Measurements from ENCODE around the gene GPRC5B.

The GPRC5B gene

DNA sequence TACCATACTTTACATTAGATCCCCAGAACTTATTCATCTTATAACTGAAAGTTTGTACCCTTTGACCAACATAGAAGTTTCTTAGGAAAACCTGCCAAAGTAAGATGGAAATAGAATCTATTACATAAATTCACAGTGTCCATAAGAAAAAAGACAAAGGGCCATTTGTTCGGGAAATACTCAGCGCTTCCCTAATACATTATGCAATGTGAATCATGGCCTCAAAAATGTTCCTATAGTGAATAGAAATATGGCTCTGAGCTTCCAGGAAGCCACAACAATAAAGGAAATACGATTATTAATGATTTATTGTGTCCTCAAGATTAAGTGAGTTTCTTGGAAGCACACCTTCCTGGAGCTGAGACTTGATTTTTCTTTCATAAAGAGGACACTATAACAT is 51.5 kb downstream of the GPRC5B start:
- H3K9me3 ChIP-seq (ENCODE audit: low read depth, low read length): no peaks in the 10 kb centered on the region
- H3K27ac ChIP-seq: no peak overlapping the region
- DNase-seq (ENCODE audit: low read depth, low spot score): no peak
- H3K4me3 ChIP-seq: no peak overlapping the region
- TF ChIP-seq FOXP2 (optimal IDR thresholded peaks at IDR 0.05; ENCODE audit: control extremely low read depth, extremely low read length, insufficient read depth) (no peak), EZH2 (IDR thresholded peaks at IDR 0.05) (no peak)
- H3K9ac ChIP-seq (ENCODE audit: insufficient read length): no peak overlapping the region
- no peaks in the 10 kb centered on the region for H3K36me3 ChIP-seq (ENCODE audit: insufficient read depth, low read length)

DNA sequence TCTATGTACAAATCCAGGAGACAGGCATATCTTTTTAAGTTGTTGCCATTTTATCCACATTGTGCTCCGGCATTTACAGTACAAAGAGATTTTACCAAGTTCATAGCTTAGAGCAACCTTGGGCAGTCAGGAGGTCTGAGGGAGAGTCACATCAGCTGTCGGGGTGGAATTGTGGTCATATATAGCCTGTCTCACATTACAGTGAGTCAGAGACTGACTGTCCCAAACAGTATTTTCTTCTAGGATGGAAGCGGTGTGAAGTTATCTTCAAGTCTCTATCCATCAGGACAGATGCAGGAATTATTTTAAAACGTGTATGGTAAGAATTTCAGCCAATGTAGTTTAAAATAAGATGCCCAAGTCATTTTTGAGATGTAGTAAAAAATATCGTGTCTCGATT is 53.0 kb downstream of the GPRC5B start:
- Histone ChIP-seq H3K4me3 (no peak overlapping the region), H3K9ac (ENCODE audit: insufficient read length) (no peak overlapping the region), H3K36me3 (ENCODE audit: insufficient read depth, low read length) (no peaks in the 10 kb centered on the region), H3K9me3 (ENCODE audit: low read depth, low read length) (no peaks in the 10 kb centered on the region), H3K27ac (no peak overlapping the region)
- no peak for DNase-seq (ENCODE audit: low read depth, low spot score)
- TF ChIP-seq EZH2 (IDR thresholded peaks at IDR 0.05) (no peak), POLR2AphosphoS5 (IDR thresholded peaks at IDR 0.05; ENCODE audit: borderline replicate concordance, low read depth, low read length) (no peak), FOXP2 (optimal IDR thresholded peaks at IDR 0.05; ENCODE audit: control extremely low read depth, extremely low read length, insufficient read depth) (no peak)

DNA sequence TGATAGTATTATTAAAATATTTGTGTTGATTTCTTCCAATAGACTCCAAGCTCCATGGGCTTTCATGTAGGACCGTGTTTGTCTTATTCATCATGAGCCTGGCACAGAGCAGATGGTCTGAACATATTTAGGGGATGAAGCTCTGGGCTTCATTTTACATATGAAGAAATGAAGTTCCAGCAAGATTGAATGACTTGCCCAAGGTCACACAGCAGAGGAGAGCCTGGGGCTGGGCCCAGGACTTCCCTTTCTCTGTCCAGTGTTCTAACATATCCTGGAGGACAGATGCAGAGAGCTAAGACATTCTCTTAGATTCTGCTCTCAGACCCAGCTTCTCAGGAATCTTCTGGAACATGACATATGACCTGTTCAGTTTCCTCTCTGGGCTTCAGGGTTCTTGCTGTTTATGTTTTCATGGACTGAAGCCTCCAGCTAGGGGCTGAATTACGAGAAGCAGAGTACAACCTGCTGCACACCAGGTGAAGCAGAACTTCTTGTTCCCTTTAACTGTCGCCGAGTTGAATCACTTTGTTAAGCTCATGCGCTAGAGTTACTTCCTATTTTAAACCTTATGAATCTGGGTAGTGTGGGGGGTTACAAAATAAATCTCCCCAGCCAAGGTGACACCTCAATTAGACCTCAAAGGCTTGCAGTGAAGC is 53.6 kb downstream of the GPRC5B start:
- TF ChIP-seq EZH2 (IDR thresholded peaks at IDR 0.05) (no peak), POLR2AphosphoS5 (IDR thresholded peaks at IDR 0.05; ENCODE audit: borderline replicate concordance, low read depth, low read length) (no peak), FOXP2 (optimal IDR thresholded peaks at IDR 0.05; ENCODE audit: control extremely low read depth, extremely low read length, insufficient read depth) (no peak)
- Histone ChIP-seq H3K4me3 (no peak overlapping the region), H3K9me3 (ENCODE audit: low read depth, low read length) (no peaks in the 10 kb centered on the region), H3K36me3 (ENCODE audit: insufficient read depth, low read length) (no peaks in the 10 kb centered on the region), H3K27ac (no peak overlapping the region), H3K9ac (ENCODE audit: insufficient read length) (no peak overlapping the region)
- no peak for DNase-seq (ENCODE audit: low read depth, low spot score)

DNA sequence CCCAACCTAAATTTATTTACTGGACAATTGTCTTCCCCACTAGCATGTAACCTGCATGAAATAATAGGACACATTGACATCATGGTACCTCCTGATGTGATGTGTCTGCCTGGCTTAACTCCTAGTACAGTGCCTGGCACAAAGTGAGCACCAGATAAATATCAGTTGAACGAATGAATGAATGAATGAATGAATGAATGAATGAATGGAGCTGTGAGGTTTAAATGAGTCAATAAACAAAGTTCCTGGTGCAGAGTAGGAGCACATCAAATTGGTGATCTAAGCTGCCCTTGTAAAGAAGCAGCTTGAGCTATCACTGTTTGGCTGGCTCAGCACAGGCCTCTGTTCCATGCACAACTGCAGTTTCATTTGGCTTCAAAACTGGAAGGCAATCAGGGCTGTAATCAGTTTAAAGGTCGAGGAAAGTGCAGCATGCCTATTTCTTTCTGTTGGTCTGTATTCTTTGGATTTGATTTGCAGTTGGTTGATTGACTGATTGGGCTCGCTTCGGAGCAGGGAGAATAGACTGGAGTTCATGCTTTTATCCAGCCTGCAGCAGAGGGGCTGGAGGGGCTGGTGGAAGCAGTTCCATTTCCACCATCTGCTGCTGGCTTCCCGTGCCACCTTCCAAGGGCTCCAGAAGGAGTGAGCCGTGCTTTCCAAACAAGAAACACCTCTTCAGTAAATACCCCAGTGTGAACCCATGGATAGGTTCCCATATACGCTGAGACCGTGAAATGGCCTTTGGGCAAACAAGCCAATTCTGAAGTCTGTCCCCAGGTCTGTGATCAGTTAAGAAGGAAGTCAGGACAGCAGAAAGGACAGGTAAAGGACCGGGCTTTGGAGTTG is 54.6 kb downstream of the GPRC5B start:
- TF ChIP-seq EZH2 (IDR thresholded peaks at IDR 0.05): no peak
- TF ChIP-seq POLR2AphosphoS5 (IDR thresholded peaks at IDR 0.05; ENCODE audit: borderline replicate concordance, low read depth, low read length): no peak
- no peak for TF ChIP-seq FOXP2 (optimal IDR thresholded peaks at IDR 0.05; ENCODE audit: control extremely low read depth, extremely low read length, insufficient read depth)
- DNase-seq (ENCODE audit: low read depth, low spot score): no peak
- no peak overlapping the region for H3K27ac ChIP-seq
- H3K4me3 ChIP-seq: no peak overlapping the region
- H3K36me3 ChIP-seq (ENCODE audit: insufficient read depth, low read length): no peaks in the 10 kb centered on the region
- H3K9me3 ChIP-seq (ENCODE audit: low read depth, low read length): no peaks in the 10 kb centered on the region
- no peak overlapping the region for H3K9ac ChIP-seq (ENCODE audit: insufficient read length)

DNA sequence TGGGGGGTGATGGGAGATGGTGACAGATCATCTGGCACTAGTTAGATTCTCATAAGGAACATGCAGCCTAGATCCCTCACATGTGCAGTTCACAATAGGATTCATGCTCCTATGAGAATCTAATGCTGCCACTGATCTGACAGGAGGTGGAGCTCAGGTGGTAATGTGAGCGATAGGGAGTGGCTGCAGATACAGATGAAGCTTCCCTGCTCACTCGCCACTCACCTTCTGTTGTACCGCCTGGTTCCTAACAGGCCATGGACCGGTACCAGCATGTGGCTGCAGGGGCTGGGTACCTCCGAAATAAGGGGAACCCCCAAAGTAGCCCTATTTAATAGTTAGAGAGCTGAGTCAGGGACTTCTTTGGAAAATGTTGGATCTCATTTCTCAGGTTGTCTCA is 60.4 kb downstream of the GPRC5B start:
- Histone ChIP-seq H3K4me3 (no peak overlapping the region), H3K36me3 (ENCODE audit: insufficient read depth, low read length) (no peaks in the 10 kb centered on the region), H3K9ac (ENCODE audit: insufficient read length) (no peak overlapping the region), H3K9me3 (ENCODE audit: low read depth, low read length) (no peaks in the 10 kb centered on the region), H3K27ac (no peak overlapping the region)
- no peak for DNase-seq (ENCODE audit: low read depth, low spot score)
- TF ChIP-seq EZH2 (IDR thresholded peaks at IDR 0.05) (no peak), FOXP2 (optimal IDR thresholded peaks at IDR 0.05; ENCODE audit: control extremely low read depth, extremely low read length, insufficient read depth) (no peak), POLR2AphosphoS5 (IDR thresholded peaks at IDR 0.05; ENCODE audit: borderline replicate concordance, low read depth, low read length) (no peak)

DNA sequence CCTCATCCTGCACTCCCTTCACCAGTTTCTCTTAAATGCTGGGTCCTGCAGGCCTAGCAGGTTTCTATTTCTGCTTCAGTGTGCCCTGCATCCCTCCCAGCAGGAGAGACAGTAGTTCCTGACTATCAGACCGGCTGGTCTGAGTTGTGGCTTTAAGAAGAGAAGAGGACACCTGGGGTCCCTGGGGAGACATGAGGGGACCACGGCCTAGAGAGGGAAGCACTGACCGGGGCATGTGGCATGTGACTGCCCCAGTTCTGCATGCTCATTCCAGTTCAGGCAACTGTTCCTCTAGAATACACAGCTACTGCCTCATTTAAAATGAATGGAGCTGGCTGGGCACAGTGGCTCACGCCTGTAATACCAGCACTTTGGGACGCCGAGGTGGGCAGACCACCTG is 61.3 kb downstream of the GPRC5B start:
- TF ChIP-seq EZH2 (IDR thresholded peaks at IDR 0.05): no peak
- no peak for TF ChIP-seq FOXP2 (optimal IDR thresholded peaks at IDR 0.05; ENCODE audit: control extremely low read depth, extremely low read length, insufficient read depth)
- TF ChIP-seq POLR2AphosphoS5 (IDR thresholded peaks at IDR 0.05; ENCODE audit: borderline replicate concordance, low read depth, low read length): no peak
- H3K9me3 ChIP-seq (ENCODE audit: low read depth, low read length): no peaks in the 10 kb centered on the region
- no peak overlapping the region for H3K4me3 ChIP-seq
- no peak overlapping the region for H3K27ac ChIP-seq
- DNase-seq (ENCODE audit: low read depth, low spot score): no peak
- no peaks in the 10 kb centered on the region for H3K36me3 ChIP-seq (ENCODE audit: insufficient read depth, low read length)
- H3K9ac ChIP-seq (ENCODE audit: insufficient read length): no peak overlapping the region

DNA sequence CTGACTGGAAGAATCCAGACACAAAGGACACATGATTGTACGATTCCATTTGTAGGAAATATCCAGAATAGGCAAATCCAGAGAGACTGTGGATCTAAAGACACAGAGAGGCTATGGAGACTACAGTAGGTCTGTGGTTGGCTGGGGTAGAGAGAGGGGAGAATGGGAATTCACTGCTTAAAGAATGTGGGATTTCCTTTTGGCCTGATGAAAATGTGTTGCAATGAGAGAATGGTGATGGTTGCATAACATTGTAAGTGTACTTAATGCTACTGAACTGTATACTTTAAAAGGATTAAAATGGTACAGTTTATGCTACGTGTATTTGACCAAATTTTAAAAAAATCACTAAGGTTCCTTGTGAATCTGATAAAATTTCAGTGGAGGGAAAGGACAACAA is 62.1 kb downstream of the GPRC5B start:
- H3K4me3 ChIP-seq: no peak overlapping the region
- H3K9ac ChIP-seq (ENCODE audit: insufficient read length): no peak overlapping the region
- no peaks in the 10 kb centered on the region for H3K36me3 ChIP-seq (ENCODE audit: insufficient read depth, low read length)
- H3K27ac ChIP-seq: no peak overlapping the region
- no peak for DNase-seq (ENCODE audit: low read depth, low spot score)
- TF ChIP-seq POLR2AphosphoS5 (IDR thresholded peaks at IDR 0.05; ENCODE audit: borderline replicate concordance, low read depth, low read length) (no peak), FOXP2 (optimal IDR thresholded peaks at IDR 0.05; ENCODE audit: control extremely low read depth, extremely low read length, insufficient read depth) (no peak)
- H3K9me3 ChIP-seq (ENCODE audit: low read depth, low read length): no peaks in the 10 kb centered on the region

DNA sequence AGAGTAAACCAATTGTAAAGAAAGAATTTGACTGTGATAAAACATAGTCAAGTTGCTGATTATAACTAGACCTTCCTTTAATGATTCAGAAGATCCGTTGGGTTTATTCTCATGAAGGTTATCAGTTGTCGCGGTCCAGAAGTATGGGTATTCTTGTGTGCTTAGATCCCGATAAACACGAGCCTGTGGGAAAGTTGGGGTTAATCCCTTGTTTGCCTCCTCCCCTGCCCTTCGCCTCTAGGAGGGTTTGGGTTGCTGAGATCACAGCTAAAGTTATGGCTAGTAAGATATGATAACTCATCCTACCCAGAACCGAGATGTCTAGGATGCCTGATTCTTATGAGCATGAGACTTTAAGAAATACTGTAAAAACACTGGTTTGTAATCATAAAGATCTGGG is 66.8 kb downstream of the GPRC5B start:
- Histone ChIP-seq H3K27ac (no peak overlapping the region), H3K9me3 (ENCODE audit: low read depth, low read length) (no peaks in the 10 kb centered on the region), H3K9ac (ENCODE audit: insufficient read length) (no peak overlapping the region), H3K4me3 (no peak overlapping the region), H3K36me3 (ENCODE audit: insufficient read depth, low read length) (no peaks in the 10 kb centered on the region)
- no peak for DNase-seq (ENCODE audit: low read depth, low spot score)
- no peak for TF ChIP-seq FOXP2 (optimal IDR thresholded peaks at IDR 0.05; ENCODE audit: control extremely low read depth, extremely low read length, insufficient read depth)
- TF ChIP-seq POLR2AphosphoS5 (IDR thresholded peaks at IDR 0.05; ENCODE audit: borderline replicate concordance, low read depth, low read length): no peak
- no peak for TF ChIP-seq EZH2 (IDR thresholded peaks at IDR 0.05)

All from SK-N-MC (cell line).